Omental fat pad (tissue), 4 donors: Measurements from ENCODE around the gene FBXL7. TPM values are rescaled to one million over a fixed set of nuclear protein-coding genes. Genes with fewer than 3 reads are reported as not detected.

Experiments used
- ATAC-seq: fragments of 150-250 bp; one replicate; pipeline ENCODE4 v1.9.1; 2016; ENCODE audit warnings: mild to moderate bottlenecking, moderate library complexity; ENCODE audit not compliant: low FRiP score
- DNase-seq: peaks from one replicate; pipeline ENCODE4 v3.0.0-alpha.2; 2019; ENCODE audit warnings: low spot score
- CTCF ChIP-seq, 3 donors: fragments of 450-650 bp; IDR thresholded peaks; one replicate each; pipeline ENCODE4 v1.5.1; 2016 to 2017; ENCODE audit warnings: antibody characterized with exemption in 3 of 3, mild to moderate bottlenecking in 3 of 3, moderate library complexity in 2 of 3
- total RNA-seq, 4 donors: library from RNA; depleted of rRNA; stranded (reverse); fragments of >200 nt; gene quantifications; one replicate each; pipeline ENCODE4 v1.1.0, GENCODE V29; 2016

FBXL7 gene
- total RNA-seq, 4 donors from 2014 or later, result 9.1 to 47.1 (median 17.1) TPM

GRCh38 chr5:15601274-15601673, 101.3 kb downstream of the FBXL7 start:
- no peak for TF ChIP-seq CTCF (IDR thresholded peaks at IDR 0.05)
- ATAC-seq (no peak), DNase-seq (no peak)

- no peak for TF ChIP-seq CTCF (IDR thresholded peaks at IDR 0.05)
- no peak for DNase-seq
- ATAC-seq, result no peak
These were observed 101.9 kb downstream of the FBXL7 start for GRCh38 chr5:15601853-15602252.

GRCh38 chr5:15604986-15605385, 105.0 kb downstream of the FBXL7 start:
- TF ChIP-seq CTCF (IDR thresholded peaks at IDR 0.05), result no peak
- DNase-seq (no peak), ATAC-seq (no peak)

- no peak for TF ChIP-seq CTCF (IDR thresholded peaks at IDR 0.05)
- DNase-seq (no peak), ATAC-seq (no peak)
These were observed 106.2 kb downstream of the FBXL7 start for GRCh38 chr5:15606197-15606596.

- TF ChIP-seq CTCF (IDR thresholded peaks at IDR 0.05), result no peak
- ATAC-seq, result no peak
- DNase-seq, result no peak
These were observed 107.1 kb downstream of the FBXL7 start for GRCh38 chr5:15607076-15607475.

- TF ChIP-seq CTCF (IDR thresholded peaks at IDR 0.05), result no peak
- DNase-seq (no peak), ATAC-seq (no peak)
These were observed 109.2 kb downstream of the FBXL7 start for GRCh38 chr5:15609076-15609725.

GRCh38 chr5:15610216-15610615, 110.2 kb downstream of the FBXL7 start:
- DNase-seq, result no peak
- no peak for ATAC-seq
- no peak for TF ChIP-seq CTCF (IDR thresholded peaks at IDR 0.05)
